Airway epithelial cell (primary cell): ENCODE results near the gene OR5K2. TPM values are rescaled to one million over a fixed set of nuclear protein-coding genes. Genes with fewer than 3 reads are reported as not detected.

ENCODE experiments used
- total RNA-seq: library from RNA; depleted of rRNA; stranded (reverse); fragments of >200 nt; gene quantifications from 2 replicates; pipeline ENCODE4 v1.2.3, GENCODE V29; 2015

The OR5K2 gene
- not detected in 2 replicates for total RNA-seq

GRCh38 chr3:98497381-98497780 is at the start of gene OR5K2:
OR5K2 (plus strand) TSS chr3:98497681; CDS start chr3:98497681, 0 bp downstream.

GRCh38 chr3:98462901-98463300 is 34.6 kb upstream of the OR5K2 start, which contains the start of gene OR5K1:
OR5K1 (plus strand) TSS chr3:98463201; CDS start chr3:98469577, 6,376 bp downstream.

GRCh38 chr3:98522544-98523281 is 25.2 kb downstream of the OR5K2 start, which contains the start of gene CLDND1:
CLDND1 (minus strand) TSS chr3:98522902; CDS start chr3:98521424, 1,478 bp downstream.

GRCh38 chr3:98531622-98532274 is 34.3 kb downstream of the OR5K2 start, which contains the start of gene GPR15:
GPR15 (plus strand) TSS chr3:98531978; CDS start chr3:98532034, 56 bp downstream.

Other genes starting within 250 kb of the OR5K2 start
- not detected in 2 replicates for gene OR5H6, start 233.4 kb upstream of the OR5K2 start, total RNA-seq
- gene OR5H2, start 215.2 kb upstream of the OR5K2 start, total RNA-seq, result not detected in 2 replicates
- gene OR5K4, start 143.8 kb upstream of the OR5K2 start, total RNA-seq, result not detected in 2 replicates
- not detected in 2 replicates for gene OR5K3, start 107.0 kb upstream of the OR5K2 start, total RNA-seq
- gene OR5K1, start 34.5 kb upstream of the OR5K2 start, total RNA-seq, result not detected in 2 replicates
- gene CLDND1, start 25.2 kb downstream of the OR5K2 start, total RNA-seq, result 75.1 and 114 TPM in 2 replicates
- gene GPR15, start 34.3 kb downstream of the OR5K2 start, total RNA-seq, result not detected in 2 replicates
- gene CPOX, start 95.9 kb downstream of the OR5K2 start, total RNA-seq, result 44.5 and 50.1 TPM in 2 replicates